Endothelial cell of umbilical vein (primary cell): ENCODE data around the gene CDX1. TPM values are rescaled to one million over a fixed set of nuclear protein-coding genes. Genes with fewer than 3 reads are reported as not detected.

ENCODE experiments used
- BruUV-seq: library from RNA; stranded (reverse); fragments of 400-500 nt; replicated peaks from 2 replicates; lab custom pipeline; 2021; lab: Mats Ljungman, UMichigan
- CTCF ChIA-PET: fragments of 300-600, 350-600 bp; sonication (Branson Sonifier 250); formaldehyde crosslinking; loops from one replicate; lab custom pipeline; 2021; ENCODE audit warnings: antibody characterized with exemption, inconsistent platforms; lab: Charles Lee
- POLR2A ChIA-PET: fragments of 300-600, 350-600 bp; sonication (Branson Sonifier 250); formaldehyde crosslinking; loops from one replicate; lab custom pipeline; 2021; ENCODE audit warnings: antibody characterized with exemption, inconsistent platforms; lab: Charles Lee
- DNase-seq: peaks from one replicate; pipeline ENCODE4 v3.0.0-alpha.2; 2011; ENCODE audit warnings: low read depth, low spot score
- FAIRE-seq: peaks from 2 replicates; lab custom pipeline; 2011; peaks lifted over from hg19 to GRCh38; lab: Jason Lieb, UNC
- H2AFZ ChIP-seq: 2 replicates; pipeline ENCODE4 v1.6.0; 2012; ENCODE audit warnings: low read depth, low read length, control low read depth, inconsistent platforms
- H3K27ac ChIP-seq: 2 replicates; pipeline ENCODE4 v1.5.1; 2011; ENCODE audit warnings: low read depth, mild to moderate bottlenecking, control low read depth, low read length, moderate library complexity; ENCODE audit not compliant: insufficient read depth
- H3K27me3 ChIP-seq, 2 experiments: 2 replicates each; pipeline versions ENCODE4 v1.6.0 to v1.6.1; 2011; ENCODE audit warnings: low read length in 2 of 2, mixed read lengths in 1 of 2; ENCODE audit not compliant: control insufficient read depth in 2 of 2, insufficient read depth in 2 of 2
- H3K36me3 ChIP-seq, 2 experiments: 2 replicates in 1 of 2; 3 replicates in 1 of 2; pipeline ENCODE4 v1.5.1; 2011; ENCODE audit warnings: low read length in 2 of 2, mild to moderate bottlenecking in 1 of 2, moderate library complexity in 1 of 2; ENCODE audit not compliant: control insufficient read depth in 2 of 2, insufficient read depth in 2 of 2; ENCODE audit errors: extremely low read depth in 1 of 2
- H3K4me1 ChIP-seq: 3 replicates; pipeline ENCODE4 v1.5.1; 2011; ENCODE audit warnings: mild to moderate bottlenecking, low read length; ENCODE audit not compliant: control insufficient read depth, insufficient read depth; ENCODE audit errors: extremely low read depth
- H3K4me2 ChIP-seq: 2 replicates; pipeline ENCODE4 v1.6.1; 2011; ENCODE audit warnings: low read length, control low read depth, mixed read lengths; ENCODE audit not compliant: insufficient read depth
- H3K4me3 ChIP-seq, 3 experiments: fragments of 200-600 bp in 1 of 3; sonication (generic), shearing (Covaris generic) in 1 of 3; replicated peaks in 1 of 3; 2 replicates each; pipeline ENCODE4 v1.5.1; 2011 to 2016; ENCODE audit warnings: control low read depth in 3 of 3, low read length in 3 of 3, mild to moderate bottlenecking in 2 of 3, inconsistent platforms in 1 of 3, low read depth in 1 of 3, moderate library complexity in 1 of 3; ENCODE audit not compliant: insufficient read depth in 1 of 3
- H3K79me2 ChIP-seq: 2 replicates; pipeline ENCODE4 v1.6.0; 2012; ENCODE audit warnings: low read length, inconsistent platforms; ENCODE audit not compliant: control insufficient read depth, insufficient read depth
- H3K9ac ChIP-seq: replicated peaks from 2 replicates; pipeline ENCODE3; 2011; ENCODE audit warnings: low read length, control low read depth; ENCODE audit not compliant: insufficient read depth; ENCODE audit errors: extremely low read depth
- H3K9me1 ChIP-seq: replicated peaks from 3 replicates; pipeline ENCODE4 v1.6.0; 2011; ENCODE audit warnings: mild to moderate bottlenecking, low read length; ENCODE audit not compliant: control insufficient read depth, insufficient read depth; ENCODE audit errors: extremely low read depth
- H3K9me3 ChIP-seq: replicated peaks from 2 replicates; pipeline ENCODE4 v1.5.1; 2012; ENCODE audit warnings: low read length, inconsistent platforms; ENCODE audit not compliant: control insufficient read depth, insufficient read depth
- H4K20me1 ChIP-seq: replicated peaks from 2 replicates; pipeline ENCODE3; 2011; ENCODE audit warnings: mild to moderate bottlenecking, low read length; ENCODE audit not compliant: control insufficient read depth, insufficient read depth; ENCODE audit errors: extremely low read depth
- EZH2 ChIP-seq: IDR thresholded peaks from 2 replicates; pipeline ENCODE4 v1.6.1; 2012; ENCODE audit warnings: borderline replicate concordance, low read depth, mild to moderate bottlenecking, moderate library complexity, low read length, inconsistent platforms; ENCODE audit not compliant: severe bottlenecking
- FOS ChIP-seq: IDR thresholded peaks from 2 replicates; pipeline ENCODE4 v1.6.1; 2011; ENCODE audit warnings: mild to moderate bottlenecking, low read length, moderate library complexity, borderline replicate concordance; ENCODE audit not compliant: insufficient read depth
- POLR2A ChIP-seq: IDR thresholded peaks from 2 replicates; pipeline ENCODE4 v1.6.1; 2012; ENCODE audit warnings: low read depth, mild to moderate bottlenecking, control low read depth, low read length
- POLR2AphosphoS5 ChIP-seq: IDR thresholded peaks from 2 replicates; pipeline ENCODE4 v1.6.1; 2012; ENCODE audit warnings: low read depth, mild to moderate bottlenecking, control low read depth, low read length, moderate library complexity; ENCODE audit not compliant: insufficient read depth
- dilution Hi-C: fragments of 300-500 bp; cut with MboI; formaldehyde crosslinking; loops from one replicate; pipeline ENCODE4 v1.15.0; 2019; ENCODE audit warnings: low sequenced_read_pairs; ENCODE audit not compliant: extremely low pct_ligation_motif_present
- intact Hi-C: fragments of 100-400 bp; cut with micrococcal nuclease; formaldehyde crosslinking; loops from one replicate; pipeline ENCODE4 v1.10.0; 2022
- polyA plus RNA-seq, 4 experiments: library from polyadenylated mRNA; depleted of rRNA in 3 of 4; stranded (reverse) in 3 of 4; unstranded in 1 of 4; fragments of >200 nt; gene quantifications; 2 replicates each; pipeline versions ENCODE4 v1.2.1 to v1.2.3, GENCODE V29; 2011 to 2012; ENCODE audit warnings: missing spikeins in 1 of 4
- total RNA-seq: library from RNA; stranded (reverse); gene quantifications from 2 replicates; pipeline ENCODE4 v1.2.3, GENCODE V29; 2021
- TF ChIP-seq, protein P1 (sequence below), 2 donors: IDR thresholded peaks; 1 replicate in 1 of 2; 2 replicates in 1 of 2; pipeline ENCODE4 v1.5.1; 2011; ENCODE audit warnings: low read length in 2 of 2, mild to moderate bottlenecking in 2 of 2, moderate library complexity in 2 of 2, control low read depth in 1 of 2, inconsistent platforms in 1 of 2, low read depth in 1 of 2; ENCODE audit not compliant: insufficient read depth in 1 of 2; ENCODE audit errors: extremely low read depth in 1 of 2

CDX1 gene
- total and polyA plus RNA-seq, 2 donors (not counting 3 experiments of a cell fraction or from before 2014, with no cell fraction given) = not detected

DNA sequence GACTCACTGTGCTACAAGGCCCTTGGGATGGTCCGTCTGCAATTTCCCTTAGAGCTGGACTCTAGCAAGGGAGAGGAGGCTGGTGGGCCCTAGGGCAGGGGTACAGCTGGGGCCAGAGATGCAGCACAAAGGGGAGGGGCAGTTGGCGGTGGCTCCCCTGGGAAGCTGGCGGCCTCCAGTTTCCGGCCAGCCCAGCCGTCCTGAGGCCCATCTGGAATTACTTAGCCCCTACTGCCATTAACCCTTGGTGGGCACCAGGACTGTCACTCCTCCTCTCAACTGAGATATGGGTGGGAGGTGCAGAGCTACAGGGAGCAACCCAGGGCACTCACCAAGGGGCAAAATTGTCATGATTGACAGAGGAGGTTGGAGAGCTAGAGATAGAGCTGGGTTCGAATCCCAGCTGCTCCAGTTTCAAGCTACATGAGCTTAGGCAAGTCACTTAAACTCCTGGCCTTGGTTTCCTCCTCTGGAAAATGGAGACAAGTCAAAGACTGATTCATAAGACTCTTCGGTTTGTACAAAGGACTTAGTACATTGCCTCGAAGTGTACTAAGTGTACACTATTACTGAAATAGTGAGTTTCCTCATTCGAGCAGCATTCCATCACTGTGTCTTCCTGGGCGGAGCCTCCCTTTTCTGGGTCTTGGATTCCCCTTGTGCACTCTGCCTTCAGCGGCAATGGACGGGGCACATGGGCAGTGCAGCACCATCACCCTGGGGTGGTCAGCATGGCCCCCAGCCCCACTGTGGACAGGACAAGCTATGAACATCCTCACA is 8.2 kb upstream of the CDX1 start:
- dilution Hi-C loops = no loop called here

DNA sequence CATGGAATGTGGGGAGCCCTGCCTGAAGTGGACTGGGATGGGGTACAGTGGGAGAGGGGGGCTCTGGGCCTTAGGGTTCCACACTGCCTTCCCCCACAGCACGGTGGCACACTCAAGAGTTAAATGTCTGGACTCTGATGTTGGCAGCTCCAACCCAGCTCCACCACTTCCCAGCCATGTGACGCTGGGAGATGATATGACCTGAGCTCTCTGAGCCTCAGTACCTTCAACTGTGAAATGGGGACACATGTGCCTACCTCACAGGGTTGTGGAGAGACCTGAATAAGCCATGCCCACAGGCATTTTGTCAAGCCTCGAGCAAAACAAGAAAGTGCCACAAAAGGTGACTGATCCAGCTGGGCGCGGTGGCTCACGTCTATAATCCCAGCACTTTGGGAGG is 7.5 kb upstream of the CDX1 start:
- Histone ChIP-seq H3K79me2 (no peaks in the 10 kb centered on the region), H3K36me3 (no peaks in the 10 kb centered on the region), H3K4me3 (no peak overlapping the region), H3K9ac (no peak overlapping the region), H3K9me3 (no peaks in the 10 kb centered on the region), H3K4me1 (peaks cover 5% of the 10 kb centered on the region), H3K4me2 (no peak overlapping the region), H3K27me3 (no peaks in the 10 kb centered on the region), H2AFZ (no peak overlapping the region), H4K20me1 (no peaks in the 10 kb centered on the region), H3K27ac (no peak overlapping the region), H3K9me1 (no peaks in the 10 kb centered on the region)
- CTCF ChIA-PET = interaction anchor here (0.7 to 3.7 kb wide), 4 partner anchors 29 to 60 kb away, joined by 3 to 14 read pairs (median 4); no protein-coding TSS in a partner anchor
- DNase-seq (no peak), FAIRE-seq (no peak)
- no TSS peak for BruUV-seq
- no peak for TF ChIP-seq FOS
- TF ChIP-seq, protein P1, sequence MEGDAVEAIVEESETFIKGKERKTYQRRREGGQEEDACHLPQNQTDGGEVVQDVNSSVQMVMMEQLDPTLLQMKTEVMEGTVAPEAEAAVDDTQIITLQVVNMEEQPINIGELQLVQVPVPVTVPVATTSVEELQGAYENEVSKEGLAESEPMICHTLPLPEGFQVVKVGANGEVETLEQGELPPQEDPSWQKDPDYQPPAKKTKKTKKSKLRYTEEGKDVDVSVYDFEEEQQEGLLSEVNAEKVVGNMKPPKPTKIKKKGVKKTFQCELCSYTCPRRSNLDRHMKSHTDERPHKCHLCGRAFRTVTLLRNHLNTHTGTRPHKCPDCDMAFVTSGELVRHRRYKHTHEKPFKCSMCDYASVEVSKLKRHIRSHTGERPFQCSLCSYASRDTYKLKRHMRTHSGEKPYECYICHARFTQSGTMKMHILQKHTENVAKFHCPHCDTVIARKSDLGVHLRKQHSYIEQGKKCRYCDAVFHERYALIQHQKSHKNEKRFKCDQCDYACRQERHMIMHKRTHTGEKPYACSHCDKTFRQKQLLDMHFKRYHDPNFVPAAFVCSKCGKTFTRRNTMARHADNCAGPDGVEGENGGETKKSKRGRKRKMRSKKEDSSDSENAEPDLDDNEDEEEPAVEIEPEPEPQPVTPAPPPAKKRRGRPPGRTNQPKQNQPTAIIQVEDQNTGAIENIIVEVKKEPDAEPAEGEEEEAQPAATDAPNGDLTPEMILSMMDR (IDR thresholded peaks at IDR 0.05; ENCODE audit: extremely low read depth in 1 of 2, insufficient read depth in 1 of 2, low read depth in 1 of 2, low read length in 2 of 2) = no peak
- no peak for TF ChIP-seq POLR2A
- no peak for TF ChIP-seq EZH2
- intact Hi-C loops (no loop called here), dilution Hi-C loops (no loop called here)
- POLR2A ChIA-PET = no interaction called here

More for the DNA sequence above, 8.2 kb upstream of the CDX1 start:
- no peaks in the 10 kb centered on the region for H3K9me3 ChIP-seq
- no peak overlapping the region for H3K9ac ChIP-seq
- DNase-seq (no peak), FAIRE-seq (no peak)
- POLR2A ChIA-PET = no interaction called here
- no peaks in the 10 kb centered on the region for H3K79me2 ChIP-seq
- no peaks in the 10 kb centered on the region for H3K9me1 ChIP-seq
- no peaks in the 10 kb centered on the region for H3K27me3 ChIP-seq
- intact Hi-C loops = no loop called here
- CTCF ChIA-PET = interaction anchor here (0.6 to 3.7 kb wide), 4 partner anchors 18 to 61 kb away, joined by 3 to 14 read pairs (median 4); no protein-coding TSS in a partner anchor
- H2AFZ ChIP-seq = no peak overlapping the region
- H3K4me1 ChIP-seq = peaks cover 5% of the 10 kb centered on the region
- TF ChIP-seq POLR2AphosphoS5 = no peak
- no peak overlapping the region for H3K27ac ChIP-seq
- H3K4me2 ChIP-seq = no peak overlapping the region
- H3K4me3 ChIP-seq = no peak overlapping the region
- H4K20me1 ChIP-seq = no peaks in the 10 kb centered on the region
- no peaks in the 10 kb centered on the region for H3K36me3 ChIP-seq
- no TSS peak for BruUV-seq
